KG1 (cell line): ENCODE measurements around the gene THADA.

Experiments used
- DNase-seq: peaks from one replicate; lab custom pipeline; 2025; lab: John Stamatoyannopoulos, UW

The THADA gene

DNA sequence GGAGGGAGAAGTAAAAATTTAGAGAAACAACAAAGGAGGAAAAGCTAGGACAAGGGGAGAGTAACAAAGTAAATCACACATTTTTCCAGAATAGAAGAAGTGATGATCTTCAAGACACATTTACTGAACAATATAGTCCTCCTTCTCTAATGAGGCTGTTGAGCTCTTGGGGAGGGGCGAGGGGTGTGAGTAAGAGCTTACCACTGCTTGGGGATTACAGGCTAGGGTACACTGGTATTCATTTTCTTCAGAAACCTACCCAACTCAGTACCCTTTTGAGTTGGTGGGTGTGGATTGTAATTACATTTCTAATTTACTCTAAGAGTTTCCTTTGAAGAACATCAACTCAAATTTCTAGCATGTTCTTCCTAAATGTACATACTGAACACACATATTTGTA is 211.7 kb downstream of the THADA start:
- no peak for DNase-seq

DNA sequence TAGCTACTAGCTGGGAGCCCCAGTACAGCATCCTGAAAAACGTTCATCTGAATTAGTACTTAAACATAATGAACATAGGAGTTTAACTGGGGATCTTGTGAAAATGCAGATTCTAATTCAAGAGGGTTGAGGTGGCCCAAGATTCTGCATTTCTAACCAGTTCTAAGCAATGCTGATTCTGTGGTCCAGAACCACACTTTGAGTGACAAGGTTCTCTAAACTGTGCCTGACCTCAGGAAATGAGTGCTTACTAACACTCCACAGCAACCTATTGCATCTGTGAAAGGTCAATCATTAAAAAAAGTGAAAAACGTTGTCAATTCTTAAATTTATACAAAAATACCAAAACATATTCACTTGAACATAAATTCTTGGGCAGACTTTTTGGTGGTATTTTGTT is 212.3 kb downstream of the THADA start:
- no peak for DNase-seq

DNA sequence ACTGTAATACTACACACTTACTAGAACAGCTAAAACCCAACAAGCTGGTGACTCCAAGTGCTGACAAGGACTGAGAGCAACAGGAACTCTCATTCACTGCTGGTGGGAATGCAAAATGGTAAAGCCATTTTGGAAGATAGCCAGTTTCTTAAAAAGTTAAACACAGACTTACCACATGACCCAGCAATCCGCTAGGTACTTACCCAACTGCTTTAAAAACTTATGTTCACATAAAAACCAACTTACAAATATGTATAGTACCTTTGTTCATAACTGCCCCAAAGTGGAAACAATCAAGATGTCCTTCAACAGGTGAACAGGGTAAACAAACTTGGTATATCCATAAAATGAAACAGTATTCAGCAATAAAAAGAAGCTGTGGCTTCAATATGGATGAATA is 216.3 kb downstream of the THADA start:
- no peak for DNase-seq

DNA sequence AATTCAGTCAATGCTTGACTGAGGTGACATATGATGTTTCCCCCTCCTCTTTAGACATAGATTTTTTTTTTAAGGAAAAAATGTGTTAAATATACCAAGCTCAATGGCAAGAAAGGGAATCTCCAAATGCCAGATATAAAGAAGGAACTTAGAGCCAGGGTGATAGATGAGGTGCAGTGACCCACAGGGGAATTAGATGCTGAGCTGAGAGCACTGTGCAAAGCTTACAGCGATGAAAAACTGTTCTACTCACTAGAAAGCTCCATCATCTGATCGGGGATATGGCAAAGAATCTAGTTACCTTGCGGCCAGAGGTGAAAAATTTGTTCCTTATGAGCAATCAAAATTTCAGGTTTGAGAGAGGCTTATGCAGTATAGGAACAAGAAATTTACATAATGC is 218.5 kb downstream of the THADA start:
- no peak for DNase-seq

DNA sequence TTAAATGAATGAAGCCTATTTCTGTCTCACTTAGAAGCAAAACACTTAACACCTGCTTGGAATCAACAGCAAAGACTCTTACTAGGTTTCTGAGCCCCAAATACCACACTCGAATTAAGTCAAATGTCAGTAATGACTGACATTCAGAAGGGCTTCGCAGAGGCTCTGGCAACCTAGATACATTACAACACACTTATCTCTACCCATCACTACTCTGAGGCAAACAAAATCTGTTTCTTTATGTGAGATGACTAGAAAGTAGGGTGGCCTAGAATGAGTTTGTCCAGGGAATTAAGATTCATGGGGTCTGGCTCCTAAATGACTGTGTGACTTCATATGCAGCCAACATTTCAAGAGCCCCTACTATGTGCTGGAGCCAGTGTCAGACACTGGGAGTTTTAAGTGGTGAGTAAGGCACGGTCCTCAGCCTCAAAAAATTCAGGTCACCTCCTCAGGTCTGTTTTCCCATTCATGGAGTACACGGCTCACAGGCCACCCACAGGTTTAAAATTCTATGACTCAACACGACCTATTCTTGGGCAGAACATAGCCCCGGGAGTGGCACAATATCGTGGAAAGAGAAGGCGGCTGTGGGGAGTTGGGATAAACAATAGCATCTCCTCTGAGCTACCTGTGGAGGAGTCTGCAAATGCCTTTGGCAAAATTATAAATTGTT is 219.2 kb downstream of the THADA start:
- no peak for DNase-seq

DNA sequence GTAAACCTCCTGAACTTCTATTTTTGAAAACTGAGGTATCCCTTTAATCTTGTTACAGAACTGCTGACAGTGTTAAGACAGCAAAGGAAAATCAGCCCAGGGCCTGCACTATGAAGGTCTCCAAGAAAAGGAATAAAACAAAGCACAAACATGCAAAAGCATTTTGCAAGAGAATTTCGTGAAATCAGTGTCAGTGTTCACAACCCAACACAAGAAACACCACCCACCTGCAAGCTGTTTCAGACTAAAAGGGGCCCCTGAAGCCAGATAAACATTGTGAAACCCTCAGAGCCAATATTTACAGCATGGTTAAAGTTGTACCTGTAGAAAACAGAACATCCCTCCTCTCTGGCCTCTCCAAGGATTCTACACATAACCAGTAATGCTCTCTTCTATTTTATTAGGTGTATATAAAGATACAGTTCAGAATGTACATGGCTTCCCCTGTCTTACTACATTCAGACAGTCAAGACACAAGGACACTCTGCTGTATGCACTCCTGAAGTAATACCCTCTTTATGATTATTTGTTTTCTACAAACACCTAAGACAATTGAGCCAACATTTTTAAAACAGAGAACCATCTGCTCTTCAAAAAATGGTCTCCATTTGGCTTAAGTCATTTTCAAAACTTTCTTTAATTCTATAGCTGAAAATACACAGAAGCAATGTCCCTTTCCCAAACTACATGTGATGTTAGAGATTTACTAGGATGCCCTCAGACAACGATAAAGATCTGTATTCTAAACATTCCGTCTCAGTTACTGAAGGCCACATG is 219.9 kb downstream of the THADA start:
- DNase-seq = no peak

DNA sequence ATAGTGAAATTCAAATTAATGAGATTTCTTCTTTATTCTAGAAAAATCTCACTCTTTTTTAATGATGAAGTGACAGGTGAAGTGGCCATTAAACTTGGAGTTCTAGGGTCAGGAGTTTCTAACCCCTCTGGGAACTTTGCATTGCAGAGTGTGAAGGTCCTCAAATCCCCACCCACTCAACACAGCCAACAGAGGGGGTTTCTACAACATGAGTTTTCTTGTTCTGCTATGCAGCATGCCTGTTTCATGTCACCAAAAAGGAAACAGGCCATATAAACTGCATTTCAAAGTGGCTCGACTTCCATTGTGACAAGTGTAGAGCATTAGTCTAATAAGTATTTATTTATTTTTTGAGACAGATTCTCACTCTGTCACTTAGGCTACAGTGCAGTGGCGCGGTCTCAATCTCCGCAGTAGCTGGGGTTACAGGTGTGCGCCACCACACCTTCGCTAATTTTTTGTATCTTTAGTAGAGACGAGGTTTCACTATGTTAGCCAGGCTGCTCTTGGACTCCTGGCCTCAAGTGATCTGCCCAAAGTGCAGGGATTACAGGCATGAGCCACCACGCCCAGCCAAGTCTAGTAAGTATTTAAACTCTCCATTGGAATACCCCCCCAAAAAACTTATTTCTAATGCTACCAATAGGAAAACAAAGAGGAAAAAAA is 223.3 kb downstream of the THADA start:
- no peak for DNase-seq

DNA sequence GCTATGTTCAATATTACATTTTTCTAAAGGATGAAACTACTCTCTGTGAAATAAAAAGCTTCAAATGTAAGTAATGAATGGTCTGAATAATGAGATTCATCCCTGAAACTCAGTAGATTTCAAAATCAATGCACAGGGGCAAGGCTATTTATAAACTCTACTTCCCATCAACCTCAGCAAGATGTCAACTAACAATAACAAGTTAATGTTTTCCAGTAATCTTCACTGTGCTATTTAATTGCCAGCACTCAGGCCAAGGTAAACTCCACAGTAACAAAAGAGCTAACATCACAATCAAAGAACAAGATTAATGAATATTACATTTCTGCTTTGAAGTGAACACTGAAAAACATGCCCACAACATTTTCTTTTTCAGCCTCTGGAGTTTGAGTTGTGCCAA is 225.1 kb downstream of the THADA start:
- no peak for DNase-seq

DNA sequence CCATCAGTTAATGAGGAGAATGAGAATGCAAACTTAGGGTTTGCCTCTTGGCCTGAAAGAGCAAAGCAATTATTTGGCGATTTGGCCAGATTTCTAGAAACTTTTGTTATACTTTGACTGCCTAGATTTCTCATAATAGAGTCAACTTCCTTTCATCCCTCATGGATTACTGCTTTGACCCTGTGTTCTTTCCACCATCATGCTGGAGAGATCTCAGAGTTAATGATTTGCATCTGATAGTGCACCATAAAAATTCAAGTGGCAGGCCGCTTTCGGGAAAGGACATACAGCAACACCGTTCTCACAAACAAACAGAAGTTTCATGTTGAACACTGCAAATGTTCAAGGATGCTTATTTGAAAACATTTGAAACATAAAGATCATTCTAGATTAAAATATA is 225.7 kb downstream of the THADA start:
- DNase-seq = no peak

DNA sequence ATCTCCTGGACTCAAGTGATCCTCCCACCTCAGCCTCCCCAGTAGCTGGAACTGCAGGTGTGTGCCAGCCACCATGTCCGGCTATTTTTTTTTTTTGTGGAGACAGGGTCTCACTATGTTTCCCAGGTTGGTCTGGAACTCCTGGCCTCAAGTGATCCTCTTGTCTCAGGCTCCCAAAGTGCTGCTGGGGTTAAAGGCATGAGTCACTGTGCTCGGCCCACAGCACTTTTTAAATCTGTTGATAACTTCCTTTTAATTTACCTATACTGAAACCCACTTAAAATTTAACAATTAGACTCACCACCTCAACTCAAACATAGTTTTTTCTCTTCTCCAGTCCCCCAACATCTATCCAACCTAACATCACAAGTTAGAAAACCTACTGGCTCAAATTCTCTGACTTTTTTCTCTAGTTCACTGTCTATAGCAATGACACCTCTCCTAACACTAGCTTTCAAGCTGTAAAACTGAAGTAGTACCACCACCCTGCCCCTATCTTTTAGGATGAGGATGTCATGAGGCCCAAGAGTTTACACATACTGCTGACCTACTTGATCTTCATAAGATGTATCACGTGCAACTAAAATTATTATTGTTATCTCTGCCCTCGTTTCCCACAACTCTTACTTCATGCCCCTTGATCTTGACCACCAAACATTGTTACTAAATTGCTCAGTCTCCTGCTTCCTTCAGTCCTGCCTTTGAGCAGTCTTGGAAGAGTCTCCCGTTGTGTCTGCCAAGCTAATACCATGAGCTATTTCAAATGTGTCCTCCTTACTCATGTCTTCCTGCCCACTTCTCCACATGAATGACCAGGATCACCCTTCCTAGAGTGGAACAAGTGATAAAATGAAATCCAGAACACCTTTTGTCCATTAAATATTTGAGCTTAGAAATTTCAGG is 227.1 kb downstream of the THADA start:
- DNase-seq = no peak

DNA sequence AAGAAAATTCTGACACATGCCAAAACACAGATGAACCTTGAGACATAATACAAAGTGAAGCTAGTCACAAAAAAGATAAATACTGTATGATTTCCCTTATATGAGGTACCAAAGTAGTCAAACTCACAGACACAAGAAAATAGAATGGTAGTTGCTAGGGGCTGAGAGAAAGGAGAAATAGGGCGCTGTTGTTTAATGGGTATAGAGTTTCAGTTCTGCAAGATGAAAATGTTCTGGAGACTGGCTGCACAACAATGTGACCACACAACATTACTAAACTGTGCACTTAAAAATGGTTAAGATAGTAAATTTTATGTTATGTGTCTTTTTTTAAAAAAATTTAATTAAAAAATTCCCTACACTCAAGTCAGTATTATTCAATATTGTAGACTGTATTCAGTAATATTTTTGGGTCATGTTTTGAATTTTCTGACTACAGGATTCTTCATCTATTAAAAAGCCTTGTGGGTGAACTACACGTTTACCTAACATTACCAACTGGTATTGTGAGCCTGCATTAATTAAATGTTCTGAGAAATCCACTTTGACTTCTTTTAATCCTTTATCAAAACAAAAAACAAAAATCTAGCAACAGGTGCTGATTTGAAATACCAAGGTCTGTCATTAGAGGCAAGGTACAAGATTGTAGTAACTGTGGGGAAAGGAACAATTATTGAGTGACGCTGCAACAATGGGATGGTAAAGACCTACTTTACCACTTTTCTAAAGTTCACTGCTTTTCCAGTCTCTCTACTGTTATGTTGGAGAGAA is 228.6 kb downstream of the THADA start:
- DNase-seq = no peak

DNA sequence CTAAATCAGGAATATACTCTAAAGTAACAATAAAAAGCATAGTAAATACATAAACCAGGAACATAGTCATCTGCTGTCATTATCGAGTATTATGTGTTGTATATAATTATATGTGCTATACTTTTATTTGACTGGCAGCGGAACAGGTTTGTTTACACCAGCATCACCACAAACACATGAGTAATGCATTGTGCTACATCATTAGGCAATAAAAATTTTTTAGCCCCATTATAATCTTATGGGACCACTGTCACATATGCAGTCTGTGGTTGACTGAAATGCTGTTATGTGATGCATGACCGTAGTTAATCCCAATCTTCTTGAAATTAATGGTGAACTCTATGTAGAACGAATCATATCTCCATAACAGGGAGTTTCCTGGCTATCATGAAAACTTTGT is 232.7 kb downstream of the THADA start:
- no peak for DNase-seq

DNA sequence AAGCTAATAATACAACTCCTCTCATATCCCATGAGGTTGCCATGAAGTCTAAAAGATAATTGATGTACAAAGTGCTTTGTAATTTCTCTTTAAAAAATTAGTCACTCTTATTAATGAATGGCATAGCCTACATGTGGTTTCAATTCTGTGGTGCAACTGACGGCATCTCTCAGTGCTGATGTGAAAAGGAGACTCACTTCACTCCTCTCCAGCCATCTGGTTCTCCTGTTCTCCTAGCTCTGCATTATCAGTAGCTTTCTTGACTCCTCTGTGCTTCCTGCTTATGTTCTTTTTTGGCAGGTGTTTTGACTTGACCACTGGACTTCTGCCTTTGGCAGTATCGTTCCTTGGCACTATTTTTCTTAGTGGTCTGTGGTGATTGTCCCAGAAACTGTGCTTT is 234.6 kb downstream of the THADA start:
- DNase-seq = no peak

DNA sequence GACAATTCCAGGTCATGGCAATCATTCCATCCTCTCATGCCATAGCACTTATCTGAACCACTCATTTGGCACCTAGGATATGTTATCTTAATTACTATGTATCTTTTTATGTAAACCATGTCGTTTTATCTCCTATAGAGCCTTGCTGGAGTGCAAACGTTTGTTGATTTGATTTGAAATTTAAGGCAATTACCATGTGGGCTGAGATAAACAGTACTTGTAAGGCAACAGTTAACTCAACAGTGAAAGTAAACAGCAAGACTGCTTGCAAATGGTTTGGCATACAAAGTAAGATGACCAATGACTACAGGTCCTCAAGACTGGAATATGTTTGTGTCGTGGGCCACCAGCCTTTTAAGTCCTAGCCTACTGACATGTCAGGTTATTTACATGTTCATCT is 235.7 kb downstream of the THADA start:
- DNase-seq = no peak

DNA sequence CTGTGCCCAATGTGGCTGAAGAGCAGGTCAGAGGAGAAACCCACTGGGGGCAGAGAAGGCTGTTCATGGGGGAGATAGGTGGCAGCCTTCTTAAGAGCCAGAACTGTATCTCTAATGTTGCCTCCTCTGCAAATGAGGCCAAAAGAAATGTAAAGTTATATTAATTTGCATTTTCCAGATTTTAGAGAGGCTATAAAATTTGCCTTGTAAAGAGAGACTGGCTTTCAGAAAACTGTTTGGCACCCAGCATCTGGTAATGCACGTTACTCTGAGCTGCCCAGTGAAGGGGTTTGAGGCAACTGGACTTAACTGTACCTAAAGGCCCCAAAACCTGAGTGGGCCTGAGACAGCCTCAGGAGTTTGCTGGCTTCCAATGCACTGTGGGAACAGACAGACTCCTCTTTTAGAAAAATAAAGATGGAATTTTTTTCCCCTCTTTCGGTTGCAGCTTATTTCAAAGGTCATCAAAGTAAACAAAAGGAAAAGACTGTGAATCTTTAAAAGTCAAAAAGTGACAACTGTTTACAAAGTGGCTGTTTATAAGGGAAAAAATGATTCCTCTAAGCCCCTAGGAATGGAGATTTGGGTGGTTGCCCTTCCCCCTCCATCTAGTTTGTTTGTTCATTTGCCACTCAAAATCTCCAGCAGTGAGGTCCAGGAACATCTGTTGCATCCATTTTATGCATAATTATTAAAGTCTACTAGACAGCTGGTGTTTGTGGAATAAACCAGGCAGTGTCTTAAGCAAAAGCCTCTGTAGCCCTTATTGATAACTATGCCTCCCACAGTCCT is 237.2 kb downstream of the THADA start:
- no peak for DNase-seq

DNA sequence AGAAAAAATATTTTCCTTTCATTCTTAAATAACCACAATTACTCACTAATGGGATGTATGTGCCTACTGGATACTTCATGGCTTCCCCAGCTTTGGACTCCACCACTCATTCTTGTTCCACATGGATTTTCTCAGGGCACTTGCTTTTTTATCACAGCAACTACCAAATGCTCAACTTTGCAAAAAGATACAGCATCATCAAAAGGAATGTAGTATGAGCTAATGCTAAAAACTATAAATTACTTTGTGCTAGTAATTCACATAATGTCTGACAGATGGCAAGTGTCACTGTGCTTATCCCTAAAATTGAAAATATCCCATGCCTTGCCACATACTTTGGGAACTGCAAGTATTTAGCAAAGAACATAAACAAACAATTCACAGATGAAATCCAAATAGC is 239.1 kb downstream of the THADA start:
- no peak for DNase-seq

DNA sequence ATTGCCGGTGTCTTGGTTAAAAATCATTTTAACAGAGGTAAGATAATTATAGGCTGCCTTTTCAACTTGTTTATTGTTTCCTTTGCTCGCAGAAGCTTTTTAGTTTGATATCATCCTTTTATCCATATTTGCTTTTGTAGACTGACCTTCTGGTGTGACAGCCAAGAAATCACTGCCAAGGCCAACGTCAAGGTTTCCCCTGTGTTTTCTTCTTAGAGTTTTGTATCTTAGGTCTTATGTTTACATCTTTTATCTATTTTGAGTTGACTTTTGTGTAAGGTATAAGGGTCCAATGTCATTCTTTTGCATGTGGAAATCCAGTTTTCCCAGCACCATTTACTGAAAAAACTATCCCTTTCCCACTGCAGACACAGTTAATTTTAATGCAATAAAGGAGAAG is 240.4 kb downstream of the THADA start:
- DNase-seq = no peak

DNA sequence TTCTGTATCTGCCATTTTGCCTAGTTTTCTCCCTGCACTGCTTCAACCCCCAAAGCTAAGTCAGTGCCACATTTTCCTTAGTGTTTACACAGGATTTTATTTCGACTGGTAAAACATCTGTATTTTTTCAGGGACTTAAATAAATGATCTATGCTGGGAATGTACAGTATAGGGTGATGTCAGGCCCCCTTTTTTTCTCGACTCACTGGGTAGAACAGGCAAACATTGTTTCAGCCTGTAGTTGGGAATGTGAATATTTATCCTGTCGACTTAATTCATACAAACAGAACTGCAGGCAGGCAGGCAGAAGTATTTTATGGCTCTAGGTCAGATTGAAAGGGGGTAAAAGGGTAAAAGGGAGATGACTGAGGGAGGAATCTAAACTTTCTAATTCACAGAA is 245.9 kb downstream of the THADA start:
- no peak for DNase-seq

DNA sequence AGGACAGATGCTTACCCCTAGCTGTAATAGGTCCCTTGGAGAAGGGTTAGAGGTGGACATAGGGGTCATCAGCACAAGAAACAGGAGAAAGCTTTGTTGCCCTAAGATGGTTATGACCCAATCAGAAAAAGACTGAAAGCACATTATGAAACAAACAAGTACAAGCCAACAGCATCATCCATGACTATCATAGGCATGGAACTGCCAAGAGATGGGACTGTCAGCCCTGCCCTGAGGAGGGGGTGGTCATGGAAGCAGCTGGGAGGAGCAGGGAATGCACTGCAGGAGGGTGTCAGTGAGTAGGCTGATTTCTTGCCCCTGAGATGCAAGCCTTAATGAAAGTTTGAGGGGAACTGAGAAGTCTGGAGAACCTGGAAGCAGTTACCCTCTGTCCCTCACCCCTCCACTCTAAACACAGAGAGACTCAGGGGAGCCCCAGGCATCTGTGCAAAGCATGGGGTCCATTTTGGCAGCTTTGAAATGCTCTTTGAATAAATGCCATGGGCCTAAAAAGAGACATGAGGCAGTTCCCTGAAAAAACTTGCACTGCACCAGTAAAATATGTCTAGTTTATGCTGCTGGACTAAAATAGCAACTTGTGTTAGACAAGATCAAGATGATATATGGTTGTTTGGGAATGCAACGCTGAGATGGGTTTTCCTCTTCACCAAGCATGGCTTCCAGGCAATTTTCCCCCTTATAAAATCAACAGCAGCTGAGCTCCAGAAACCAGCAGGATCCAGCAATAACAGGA is 246.8 kb downstream of the THADA start:
- DNase-seq = no peak

DNA sequence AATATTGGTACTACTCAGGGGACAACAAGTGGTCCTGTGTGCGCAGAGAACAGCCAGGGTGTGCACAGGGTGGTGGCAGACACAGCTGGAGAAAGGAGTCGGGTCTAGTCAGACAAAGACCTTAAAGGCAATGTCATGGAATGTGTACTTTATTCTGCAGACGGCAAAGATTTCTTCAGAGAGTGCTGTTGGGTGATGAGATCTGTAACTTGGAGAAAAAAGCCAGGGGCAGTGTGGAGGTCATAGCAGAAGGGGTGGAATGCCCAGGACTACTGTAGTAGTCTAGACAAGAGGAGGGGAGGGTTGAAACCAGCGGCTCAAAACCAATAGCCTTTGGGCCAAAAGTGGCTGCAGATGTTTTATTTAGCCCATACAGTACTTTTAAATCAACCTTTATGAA is 248.1 kb downstream of the THADA start:
- DNase-seq = no peak
